ENCODE data around the gene CDH10. TPM values are rescaled to one million over a fixed set of nuclear protein-coding genes. Genes with fewer than 3 reads are reported as not detected.

The CDH10 gene
- total and polyA plus RNA-seq, 2 donors (not counting 3 experiments of a cell fraction or from before 2014, with no cell fraction given), result 0.07 TPM; not detected in 1

GRCh38 chr5:24538346-24538745 is 106.4 kb downstream of the CDH10 start:
- Histone ChIP-seq H3K9me3 (replicated peaks; ENCODE audit: control insufficient read depth, insufficient read depth, low read length) (peaks cover 2% of the 10 kb centered on the region), H4K20me1 (replicated peaks; ENCODE audit: control insufficient read depth, extremely low read depth, insufficient read depth, low read length) (no peaks in the 10 kb centered on the region), H3K9me1 (replicated peaks; ENCODE audit: control insufficient read depth, extremely low read depth, insufficient read depth, low read length) (no peaks in the 10 kb centered on the region), H3K4me1 (ENCODE audit: control insufficient read depth, extremely low read depth, insufficient read depth, low read length) (no peaks in the 10 kb centered on the region), H3K27ac (ENCODE audit: insufficient read depth, low read depth, low read length) (no peak overlapping the region), H3K36me3 (ENCODE audit: control insufficient read depth in 2 of 2, extremely low read depth in 1 of 2, insufficient read depth in 2 of 2, low read length in 2 of 2) (no peaks in the 10 kb centered on the region), H3K9ac (replicated peaks; ENCODE audit: extremely low read depth, insufficient read depth, low read length) (no peak overlapping the region), H3K4me2 (ENCODE audit: insufficient read depth, low read length) (no peak overlapping the region), H2AFZ (ENCODE audit: low read depth, low read length) (no peak overlapping the region), H3K27me3 (ENCODE audit: control insufficient read depth in 2 of 2, insufficient read depth in 2 of 2, low read length in 2 of 2) (no peaks in the 10 kb centered on the region), H3K79me2 (ENCODE audit: control insufficient read depth, insufficient read depth, low read length) (no peaks in the 10 kb centered on the region), H3K4me3 (replicated peaks in 1 of 3; ENCODE audit: insufficient read depth in 1 of 3, low read depth in 1 of 3, low read length in 3 of 3) (no peak overlapping the region)
- dilution Hi-C loops (cut with MboI; ENCODE audit: extremely low pct_ligation_motif_present, low sequenced_read_pairs) (no loop called here), intact Hi-C loops (cut with micrococcal nuclease) (no loop called here)
- POLR2A ChIA-PET, result no interaction called here
- CTCF ChIA-PET, result no interaction called here
- DNase-seq (ENCODE audit: low read depth, low spot score) (no peak), FAIRE-seq (no peak)
- TF ChIP-seq JUN (IDR thresholded peaks at IDR 0.05; ENCODE audit: borderline replicate concordance, insufficient read depth, insufficient read length, low read depth) (no peak), CTCF (IDR thresholded peaks at IDR 0.05; ENCODE audit: extremely low read depth in 1 of 2, insufficient read depth in 1 of 2, low read depth in 1 of 2, low read length in 2 of 2) (no peak), EZH2 (IDR thresholded peaks at IDR 0.05; ENCODE audit: borderline replicate concordance, low read depth, low read length, severe bottlenecking) (no peak), MAX (IDR thresholded peaks at IDR 0.05; ENCODE audit: insufficient read depth, insufficient read length) (no peak), FOS (IDR thresholded peaks at IDR 0.05; ENCODE audit: borderline replicate concordance, insufficient read depth, low read length) (no peak), POLR2AphosphoS5 (IDR thresholded peaks at IDR 0.05; ENCODE audit: insufficient read depth, low read depth, low read length) (no peak), GATA2 (IDR thresholded peaks at IDR 0.05; ENCODE audit: insufficient read depth, insufficient read length, low read depth, low read length) (no peak), MYC (IDR thresholded peaks at IDR 0.05; ENCODE audit: low read depth, low read length) (no peak), POLR2A (IDR thresholded peaks at IDR 0.05; ENCODE audit: low read depth, low read length) (no peak)
- BruUV-seq (replicated peaks), result no TSS peak
